Body of pancreas (tissue), 4 donors: Measurements from ENCODE around the gene IDS.

ENCODE experiments used
- CTCF ChIP-seq, 7 experiments: fragments of 450-650 bp in 4 of 7; fragments of 200-600 bp in 3 of 7; sonication (generic) in 3 of 7; IDR thresholded peaks; one replicate each; pipeline ENCODE4 v1.5.1; 2016 to 2019; ENCODE audit warnings: antibody characterized with exemption in 7 of 7
- POLR2A ChIP-seq, 3 donors: fragments of 450-650 bp; IDR thresholded peaks; one replicate each; pipeline ENCODE4 v1.6.1; 2016; ENCODE audit warnings: antibody characterized with exemption in 3 of 3, mild to moderate bottlenecking in 2 of 3

- TF ChIP-seq POLR2A (IDR thresholded peaks at IDR 0.05) (no peak), CTCF (IDR thresholded peaks at IDR 0.05) (no peak)
These were observed 71.7 kb downstream of the IDS start for GRCh38 chrX:149433451-149433850.
